ENCODE results near the gene ZBP1.

DNA sequence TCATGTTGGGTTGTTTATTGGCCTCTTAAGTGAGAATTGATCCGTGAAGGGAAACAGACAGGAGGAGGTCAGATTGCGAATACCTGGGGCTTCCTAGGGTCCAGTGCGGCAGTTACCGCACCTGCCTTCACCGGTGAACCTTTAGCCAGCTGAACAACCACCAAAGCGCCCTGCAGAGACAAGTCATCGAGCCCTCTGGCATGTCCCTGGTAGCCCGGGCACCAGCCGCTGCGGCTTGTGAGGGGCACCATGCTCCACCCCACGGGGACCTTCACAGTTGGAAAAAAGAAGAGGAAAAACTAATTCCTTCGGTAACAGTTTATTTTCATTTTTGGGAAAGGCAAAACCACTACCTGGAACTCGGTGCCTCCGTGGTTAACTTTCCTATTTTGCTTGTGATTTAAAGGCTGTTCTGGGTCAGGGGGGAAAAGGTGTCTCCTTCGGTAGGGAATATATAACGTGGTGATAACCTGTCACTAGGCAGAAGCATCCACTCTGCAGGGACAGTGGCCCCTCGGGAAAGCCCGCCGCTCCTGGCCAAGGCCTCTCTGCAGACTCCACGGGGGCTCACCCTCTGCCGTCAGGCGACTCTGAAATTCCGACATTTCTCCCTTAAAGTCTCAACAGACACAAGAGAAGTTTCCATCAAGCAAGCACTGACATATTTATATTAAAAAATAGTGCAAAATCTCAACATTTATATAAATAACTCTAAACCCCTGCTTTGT, 30.7 kb upstream of the ZBP1 start:
- TF ChIP-seq, protein P1, sequence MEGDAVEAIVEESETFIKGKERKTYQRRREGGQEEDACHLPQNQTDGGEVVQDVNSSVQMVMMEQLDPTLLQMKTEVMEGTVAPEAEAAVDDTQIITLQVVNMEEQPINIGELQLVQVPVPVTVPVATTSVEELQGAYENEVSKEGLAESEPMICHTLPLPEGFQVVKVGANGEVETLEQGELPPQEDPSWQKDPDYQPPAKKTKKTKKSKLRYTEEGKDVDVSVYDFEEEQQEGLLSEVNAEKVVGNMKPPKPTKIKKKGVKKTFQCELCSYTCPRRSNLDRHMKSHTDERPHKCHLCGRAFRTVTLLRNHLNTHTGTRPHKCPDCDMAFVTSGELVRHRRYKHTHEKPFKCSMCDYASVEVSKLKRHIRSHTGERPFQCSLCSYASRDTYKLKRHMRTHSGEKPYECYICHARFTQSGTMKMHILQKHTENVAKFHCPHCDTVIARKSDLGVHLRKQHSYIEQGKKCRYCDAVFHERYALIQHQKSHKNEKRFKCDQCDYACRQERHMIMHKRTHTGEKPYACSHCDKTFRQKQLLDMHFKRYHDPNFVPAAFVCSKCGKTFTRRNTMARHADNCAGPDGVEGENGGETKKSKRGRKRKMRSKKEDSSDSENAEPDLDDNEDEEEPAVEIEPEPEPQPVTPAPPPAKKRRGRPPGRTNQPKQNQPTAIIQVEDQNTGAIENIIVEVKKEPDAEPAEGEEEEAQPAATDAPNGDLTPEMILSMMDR (IDR thresholded peaks at IDR 0.05), result no peak
- no peak for TF ChIP-seq ZFX (IDR thresholded peaks at IDR 0.05; ENCODE audit: borderline replicate concordance)

Data from 22Rv1 (cell line).